ENCODE measurements around the gene CADM1.

DNA sequence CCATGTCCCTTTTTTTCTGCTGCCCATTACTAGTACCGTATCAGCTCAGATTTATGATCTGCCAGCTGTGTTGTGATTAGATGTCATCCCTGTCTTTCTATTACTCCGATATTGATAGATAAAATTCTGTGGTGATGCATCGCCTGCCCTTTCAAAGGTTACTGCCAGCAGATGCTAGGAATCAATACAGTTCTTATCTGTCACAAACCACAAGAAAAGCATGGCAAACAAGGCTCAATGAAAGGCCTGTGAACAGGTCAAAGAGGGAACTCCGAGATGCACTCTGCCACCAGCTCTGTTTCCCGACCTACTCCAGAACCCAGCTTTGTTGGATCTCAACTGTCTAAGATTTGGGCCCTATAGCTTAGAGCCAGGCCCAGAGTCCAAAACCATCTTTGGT, 246.0 kb downstream of the CADM1 start:
- no peak for TF ChIP-seq GATA2 (IDR thresholded peaks at IDR 0.05; ENCODE audit: low read depth, low read length)
- no peak for TF ChIP-seq GATA3 (IDR thresholded peaks at IDR 0.05; ENCODE audit: low read depth, low read length)

All from SH-SY5Y (cell line).